HuH-7 (cell line): Measurements from ENCODE around the gene LAMP5.

ENCODE experiments used
- DNase-seq: peaks from one replicate; pipeline ENCODE4 v3.0.0; 2011; ENCODE audit warnings: low spot score

The LAMP5 gene

DNA sequence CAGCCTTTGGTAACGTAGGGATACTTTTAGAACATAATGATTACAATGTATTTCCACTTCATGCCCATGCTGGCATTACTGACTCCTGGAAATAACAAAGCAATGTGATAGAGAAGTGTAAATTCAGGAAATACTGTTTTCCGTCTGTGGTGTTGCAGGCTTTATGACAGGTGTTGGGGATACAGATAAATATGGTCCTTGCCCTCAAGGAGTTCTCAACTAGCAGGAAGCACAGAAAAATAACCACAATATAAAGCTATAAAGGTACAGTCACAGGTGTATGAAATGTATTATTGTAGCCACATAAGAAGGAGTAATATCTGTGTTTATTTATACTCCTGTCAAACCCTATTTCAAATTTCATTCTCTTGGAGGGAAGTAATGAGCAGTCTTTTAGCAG, 12.9 kb upstream of the LAMP5 start:
- DNase-seq = no peak

DNA sequence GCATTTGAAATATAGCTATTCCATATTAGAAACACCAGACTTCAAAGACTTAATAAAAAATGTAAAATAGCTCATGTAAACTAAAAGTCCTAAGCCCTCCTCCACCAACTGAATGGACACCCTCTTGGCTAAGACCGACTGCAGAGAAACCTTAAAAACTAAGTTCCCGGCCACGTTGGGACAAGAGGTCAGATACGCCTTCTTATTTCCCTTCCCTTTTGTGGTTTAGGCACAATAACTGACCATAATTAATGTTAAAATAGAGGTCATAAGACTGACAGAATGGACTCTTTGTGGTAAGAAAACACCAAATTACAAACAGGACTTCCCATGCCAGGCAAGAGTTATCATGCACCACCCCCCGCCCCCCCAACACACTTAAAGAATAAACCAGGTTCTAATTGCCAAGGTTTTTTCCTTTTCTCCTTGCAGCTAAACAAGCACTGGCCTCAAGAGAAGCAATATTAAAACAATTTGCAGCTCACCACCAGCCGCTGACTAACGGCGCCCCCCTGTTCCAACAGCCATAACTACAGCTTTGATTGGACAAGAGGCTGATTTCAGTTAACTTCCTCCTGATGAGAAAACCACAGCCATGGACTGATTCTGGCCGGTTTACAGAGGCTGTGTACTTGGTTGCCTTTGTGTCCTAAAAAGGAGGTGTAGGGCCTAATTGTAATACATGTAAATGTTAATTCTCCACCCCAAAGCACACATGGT, 10.7 kb upstream of the LAMP5 start:
- peak; percentile 65 for DNase-seq

DNA sequence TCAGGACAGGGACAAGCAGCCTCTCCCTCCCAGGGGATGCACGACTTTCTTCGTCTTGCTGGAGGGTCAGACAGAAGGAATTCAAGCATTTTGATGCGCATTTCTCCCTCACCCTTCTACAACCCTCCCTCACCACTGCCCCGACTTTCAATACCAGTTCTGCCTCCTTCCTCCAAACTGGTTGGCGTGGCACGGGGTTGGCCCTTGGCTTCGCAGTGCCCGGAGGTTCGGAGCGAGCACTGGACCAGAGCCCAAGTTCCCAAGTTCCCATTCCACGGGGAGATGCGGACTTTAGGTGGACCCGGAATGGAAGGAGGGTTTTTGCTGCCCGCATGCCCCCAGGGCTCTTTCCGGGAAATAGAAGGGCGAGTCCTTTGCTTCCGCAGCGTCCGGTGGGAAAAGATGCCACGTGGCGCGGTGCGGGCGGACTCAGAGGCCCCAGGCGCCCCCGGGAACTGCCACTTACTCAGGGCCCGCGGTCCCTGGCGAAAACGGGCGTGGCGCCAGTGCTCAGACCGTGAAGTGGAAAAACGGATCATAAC, 8.0 kb upstream of the LAMP5 start:
- DNase-seq = no peak

DNA sequence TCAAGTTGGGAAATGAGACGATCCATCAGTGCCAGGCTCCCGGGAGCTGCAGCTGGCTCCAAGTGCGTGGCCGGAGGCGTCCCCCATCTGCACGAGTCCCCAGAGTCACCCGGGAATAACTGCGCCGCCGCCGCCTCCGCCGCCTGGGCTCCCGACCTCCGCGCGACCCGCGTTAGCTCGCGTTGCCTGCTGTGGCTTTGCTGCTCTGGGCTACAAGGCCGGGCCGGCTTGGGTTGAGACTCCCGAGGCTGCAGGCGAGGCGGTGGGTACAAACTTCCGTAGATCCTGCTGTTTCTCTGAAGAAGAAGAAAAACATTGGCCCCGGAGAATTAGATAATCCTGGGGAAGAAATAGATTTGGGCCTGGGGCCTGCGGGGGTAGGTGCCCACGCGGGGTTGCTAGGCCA, 7.4 kb upstream of the LAMP5 start:
- no peak for DNase-seq

DNA sequence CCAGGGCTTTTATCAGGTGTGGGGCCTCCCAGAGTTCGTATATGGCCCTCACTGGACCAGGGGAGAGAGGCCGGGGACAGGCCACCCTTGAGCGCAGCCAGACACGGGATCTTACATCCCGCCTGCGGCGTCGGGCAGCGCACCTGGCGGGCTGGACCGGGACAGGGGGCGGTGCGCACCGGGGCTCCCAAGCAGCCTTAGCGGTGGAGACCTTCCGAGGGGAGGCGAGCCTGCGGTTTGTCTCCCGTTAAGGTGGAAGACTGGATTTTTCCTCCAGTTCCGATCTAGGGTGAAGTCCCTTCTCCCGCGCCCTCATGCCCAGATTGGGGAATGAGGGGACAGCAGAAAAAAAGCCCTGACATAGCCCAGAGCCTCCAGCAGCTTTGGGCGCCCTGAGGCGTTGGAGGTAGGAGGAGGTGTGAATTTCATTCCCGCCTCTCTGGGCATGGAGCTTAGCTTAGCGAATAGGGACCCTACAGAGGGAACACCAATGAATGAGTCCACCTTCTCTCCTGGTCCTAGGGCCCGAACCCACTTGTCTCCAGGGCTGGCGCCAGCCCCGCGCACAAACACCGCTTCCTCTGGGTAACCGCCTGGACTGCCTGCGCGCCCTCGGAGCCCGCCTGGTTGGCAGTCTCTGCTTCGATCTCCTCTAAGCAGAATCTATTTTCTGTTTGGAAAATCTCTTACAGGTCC, 6.7 kb upstream of the LAMP5 start:
- no peak for DNase-seq

DNA sequence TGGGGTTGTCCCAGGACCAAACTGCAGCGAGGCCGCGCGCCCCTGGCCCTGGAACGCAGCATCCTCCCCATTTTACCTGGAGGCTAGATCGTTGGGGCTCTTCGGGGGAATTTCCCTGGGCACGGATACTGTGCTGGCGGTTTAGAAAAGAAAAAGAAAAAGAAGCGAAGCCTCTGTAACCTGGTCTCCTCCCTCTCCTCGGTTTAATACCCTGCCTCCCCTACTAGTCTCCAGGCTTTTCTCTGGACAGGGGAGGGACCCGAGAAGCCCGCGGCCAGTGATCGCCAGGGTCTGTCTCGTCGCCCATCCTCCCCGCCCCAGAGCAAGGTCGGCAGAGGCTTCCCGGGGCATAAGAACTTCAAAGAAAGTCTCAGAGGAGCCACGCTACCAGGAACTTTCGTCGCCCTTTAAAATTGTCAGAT, 6.1 kb upstream of the LAMP5 start:
- no peak for DNase-seq

DNA sequence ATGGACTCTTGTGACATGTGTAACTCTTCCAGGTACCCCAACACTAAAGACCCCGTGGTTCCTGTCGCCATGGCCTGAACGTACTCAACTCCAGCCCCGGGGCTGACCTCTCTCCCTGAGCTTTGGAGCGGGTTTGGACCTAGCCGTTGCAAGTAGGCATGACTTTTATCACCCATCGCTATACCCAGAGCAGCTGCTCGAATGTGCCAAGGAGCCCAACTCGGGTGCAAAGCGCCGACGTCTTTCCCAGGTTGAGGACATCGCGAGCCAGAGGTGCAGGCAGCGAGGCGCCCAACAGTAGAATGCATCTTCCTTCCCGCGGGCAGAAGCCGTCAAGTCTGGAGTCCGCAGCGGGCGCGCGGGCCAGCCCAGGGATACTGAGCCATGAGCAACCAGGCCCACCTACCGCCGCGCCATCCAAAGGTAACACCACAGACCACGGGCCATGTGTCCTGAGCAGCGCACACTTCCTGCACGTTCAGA, 5.7 kb upstream of the LAMP5 start:
- DNase-seq = no peak

DNA sequence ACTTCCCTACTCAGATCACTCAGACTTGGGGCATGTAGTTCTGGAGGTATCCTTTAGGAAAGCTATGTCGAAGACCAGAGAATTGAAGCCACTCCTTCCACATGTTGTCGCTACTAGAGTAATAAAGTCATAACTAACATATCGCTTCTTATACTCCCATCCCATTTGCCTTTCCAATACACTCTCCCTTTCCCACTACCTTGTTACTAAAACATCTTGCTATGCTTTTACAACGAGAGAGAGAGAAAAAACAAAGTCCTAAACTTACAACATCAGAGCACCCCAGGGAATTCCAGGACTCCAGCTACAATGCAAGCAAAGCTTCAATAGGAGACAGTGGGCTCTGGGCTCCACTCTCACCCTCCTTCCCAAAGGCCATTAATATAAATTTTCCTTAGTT, 5.1 kb upstream of the LAMP5 start:
- no peak for DNase-seq

DNA sequence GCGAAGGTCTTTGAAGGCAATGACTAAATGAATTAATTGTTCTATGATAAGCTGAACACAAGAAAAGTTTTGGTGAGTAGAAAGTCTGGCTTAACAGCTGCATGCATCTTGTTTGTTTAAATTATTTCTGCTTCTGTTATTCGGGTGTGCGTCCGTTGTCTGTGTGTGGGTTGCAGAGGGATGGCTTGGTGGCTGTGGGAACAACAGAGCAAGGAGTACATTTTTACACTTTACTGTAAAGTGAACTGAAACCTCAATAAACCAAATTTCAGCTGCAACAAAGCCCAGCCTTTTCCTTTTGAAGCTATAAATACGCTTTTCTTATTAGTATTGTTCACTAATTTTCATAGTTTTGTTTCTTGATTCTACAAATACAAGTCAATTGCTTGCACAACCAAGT, 3.5 kb upstream of the LAMP5 start:
- no peak for DNase-seq

DNA sequence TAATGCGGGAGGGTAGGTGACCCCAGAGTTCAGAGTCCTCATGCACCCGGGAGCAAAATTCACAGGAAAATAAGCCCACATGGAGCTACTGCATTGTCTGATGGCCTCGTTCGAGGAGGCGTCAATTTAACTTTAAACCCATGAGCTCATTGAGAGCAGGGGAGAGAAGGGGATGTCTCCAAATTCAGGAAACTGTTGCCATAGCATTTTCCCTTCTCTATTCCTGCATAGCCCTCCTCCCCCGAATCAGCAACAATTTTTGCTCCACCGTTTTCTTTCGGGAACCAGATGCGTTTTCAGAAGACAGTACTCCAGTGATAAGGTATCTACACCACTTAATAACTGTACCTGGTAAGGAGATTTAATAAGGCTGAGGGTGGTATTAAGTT, 324 bp upstream of the LAMP5 start:
- DNase-seq = no peak

DNA sequence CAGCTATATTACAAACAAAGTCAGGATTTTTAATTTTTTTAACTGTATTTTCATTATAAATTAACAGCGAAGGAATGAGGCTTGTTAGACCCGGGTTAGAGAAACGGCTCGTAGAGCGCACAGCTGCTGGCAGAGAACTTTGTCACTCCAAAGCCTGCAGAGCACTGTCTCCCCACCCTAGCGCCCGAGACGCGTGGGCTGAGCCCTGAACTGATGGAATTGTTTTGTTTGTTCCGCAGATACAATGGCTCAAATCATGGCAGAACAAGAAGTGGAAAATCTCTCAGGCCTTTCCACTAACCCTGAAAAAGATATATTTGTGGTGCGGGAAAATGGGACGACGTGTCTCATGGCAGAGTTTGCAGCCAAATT, 810 bp downstream of the LAMP5 start:
- DNase-seq = no peak

DNA sequence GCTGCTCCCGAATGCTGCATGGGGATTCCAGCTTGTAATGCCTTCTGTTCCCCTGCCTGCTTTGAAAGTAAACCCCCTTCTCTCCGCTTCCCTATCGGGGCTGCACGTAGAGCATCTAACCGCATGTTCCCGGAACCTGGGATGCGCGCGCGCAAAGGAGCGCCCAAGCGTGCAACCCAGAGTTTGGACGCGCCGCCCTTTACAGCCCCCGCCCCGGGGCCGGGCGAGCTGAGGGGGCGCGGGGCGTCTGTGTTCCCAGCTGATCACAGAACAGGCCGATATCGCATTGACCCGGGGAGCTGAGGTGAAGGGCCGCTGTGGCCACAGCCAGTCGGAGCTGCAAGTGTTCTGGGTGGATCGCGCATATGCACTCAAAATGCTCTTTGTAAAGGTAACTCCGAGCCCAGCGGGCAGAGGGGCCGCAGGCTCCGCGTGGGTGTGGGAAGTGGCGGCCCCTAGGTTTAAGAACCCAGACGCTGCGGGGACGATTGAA, 1.4 kb downstream of the LAMP5 start:
- no peak for DNase-seq

DNA sequence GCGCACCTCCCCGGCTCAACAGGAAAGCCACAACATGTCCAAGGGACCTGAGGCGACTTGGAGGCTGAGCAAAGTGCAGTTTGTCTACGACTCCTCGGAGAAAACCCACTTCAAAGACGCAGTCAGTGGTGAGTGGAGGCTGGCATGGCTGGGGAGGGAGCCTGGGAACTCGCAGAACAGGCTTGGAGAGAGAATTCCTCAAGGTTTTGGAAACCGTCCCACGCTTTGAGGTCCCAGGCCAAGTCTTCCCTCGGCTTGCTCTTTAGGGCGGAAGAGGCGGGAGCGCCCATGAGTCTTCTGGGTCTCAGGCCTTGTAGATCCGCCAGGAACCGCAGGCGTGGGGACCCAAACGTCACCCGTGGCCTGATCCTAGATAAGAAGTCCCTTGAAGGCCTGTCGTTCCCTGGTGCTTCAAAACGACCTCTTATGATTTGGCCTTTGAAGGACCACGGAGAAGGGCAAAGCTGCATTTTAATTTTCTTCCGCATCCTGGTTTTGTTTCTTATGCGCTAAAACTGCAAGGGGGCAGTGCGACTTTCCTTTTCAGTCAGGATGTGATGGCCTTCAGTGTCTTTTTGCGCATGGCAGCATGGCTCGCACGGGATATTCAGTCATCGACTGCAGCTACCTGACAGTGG, 2.0 kb downstream of the LAMP5 start:
- DNase-seq = no peak

DNA sequence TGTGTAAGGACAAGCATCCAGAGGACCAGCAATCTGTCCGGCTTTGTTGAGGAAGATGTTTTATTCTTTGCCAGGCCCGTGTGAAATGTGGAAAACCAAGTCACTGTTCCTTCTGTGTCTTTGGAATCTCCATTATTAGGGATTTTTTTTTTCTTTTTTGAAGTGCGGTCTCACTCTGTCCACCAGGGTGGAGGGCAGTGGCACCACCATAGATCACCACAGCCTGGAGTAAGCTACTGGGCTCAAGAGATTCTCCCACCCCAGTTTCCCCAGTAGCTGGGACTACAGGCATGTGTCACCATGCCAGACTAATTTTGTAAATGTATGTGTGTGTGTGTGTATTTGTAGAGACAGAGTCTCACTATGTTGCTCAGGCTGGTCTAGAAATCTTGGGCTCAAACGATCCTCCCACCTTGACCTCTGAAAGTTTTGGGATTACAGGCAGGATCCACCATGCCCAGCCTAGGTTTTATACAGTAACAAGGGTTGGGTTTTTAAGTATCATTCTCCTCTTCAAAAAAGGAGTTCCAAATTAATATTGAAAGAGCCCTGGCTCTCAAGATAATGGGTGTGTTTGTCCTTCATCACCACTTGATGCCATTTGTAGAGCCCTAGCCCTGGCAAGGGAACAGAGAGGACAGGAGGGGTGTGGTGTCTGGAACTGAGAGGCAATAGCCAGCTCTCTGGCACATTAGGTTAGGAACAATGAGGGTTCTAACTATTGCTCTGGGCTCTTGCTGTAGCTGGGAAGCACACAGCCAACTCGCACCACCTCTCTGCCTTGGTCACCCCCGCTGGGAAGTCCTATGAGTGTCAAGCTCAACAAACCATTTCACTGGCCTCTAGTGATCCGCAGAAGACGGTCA, 3.1 kb downstream of the LAMP5 start:
- no peak for DNase-seq

DNA sequence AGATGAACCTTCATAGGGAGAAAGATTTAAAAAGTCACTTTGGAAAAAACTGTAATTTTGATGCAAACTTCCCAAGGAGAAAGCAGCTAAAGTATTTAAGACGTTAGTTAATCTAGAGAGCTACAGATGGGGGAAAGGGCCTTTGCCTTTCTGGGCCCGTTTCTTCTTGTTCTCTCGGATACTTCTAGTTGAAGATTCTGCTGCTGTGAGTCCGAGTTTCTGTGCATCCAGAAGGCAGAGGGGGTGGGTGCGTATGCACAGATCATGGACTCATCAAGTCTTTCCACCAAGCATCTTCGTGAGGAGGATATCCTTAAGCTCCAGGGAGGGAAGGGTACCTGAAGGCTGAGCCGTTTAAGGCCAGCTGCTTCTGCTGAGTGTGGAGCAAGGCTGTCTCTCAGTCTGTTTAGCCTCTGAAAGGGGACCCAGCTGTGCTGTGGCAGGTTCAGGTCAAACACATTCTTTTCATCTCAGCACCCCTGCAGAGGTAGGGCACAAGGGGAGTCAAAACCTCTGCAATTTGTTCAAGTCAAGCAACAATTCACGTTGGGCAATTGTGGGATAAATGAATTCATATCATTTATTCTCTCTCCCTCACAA, 4.3 kb downstream of the LAMP5 start:
- DNase-seq = no peak

DNA sequence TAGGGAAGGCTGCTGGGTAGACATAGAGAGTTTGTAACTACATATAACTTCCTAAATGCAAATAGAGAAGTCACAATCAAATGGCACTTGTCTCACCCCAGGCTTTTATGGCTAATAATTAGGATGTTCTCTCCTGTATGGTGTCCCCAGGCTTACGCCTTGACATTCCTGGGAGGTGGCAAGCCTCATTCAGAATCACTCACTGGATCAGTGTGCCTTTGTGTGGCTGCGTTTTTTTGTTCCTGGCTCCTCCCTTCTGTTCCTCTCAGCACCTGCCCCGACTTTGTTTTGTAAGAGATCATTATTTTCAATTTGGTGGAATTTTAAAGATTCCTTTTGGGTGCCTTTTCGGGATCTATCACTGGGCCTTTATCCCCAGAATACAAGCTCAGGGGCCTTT, 5.7 kb downstream of the LAMP5 start:
- no peak for DNase-seq

DNA sequence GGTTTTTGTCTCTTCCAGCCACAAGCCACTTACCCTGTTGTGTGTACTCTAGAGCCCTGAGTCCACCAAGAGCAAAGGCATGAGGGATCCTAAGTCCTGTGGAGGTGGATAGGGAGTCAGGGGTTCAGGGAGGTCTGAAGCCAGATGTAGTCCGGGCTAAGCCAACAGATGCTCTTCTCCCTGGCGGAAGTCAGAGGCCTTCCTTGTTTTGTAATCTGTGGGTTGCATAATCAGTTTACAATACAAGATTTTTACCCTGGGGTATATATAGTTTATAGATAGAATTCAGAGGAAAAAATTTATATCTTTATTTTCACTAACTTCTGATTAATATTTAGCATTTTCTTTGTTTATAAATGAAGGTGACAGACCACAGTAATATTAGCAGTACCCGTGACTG, 9.2 kb downstream of the LAMP5 start:
- DNase-seq = no peak

DNA sequence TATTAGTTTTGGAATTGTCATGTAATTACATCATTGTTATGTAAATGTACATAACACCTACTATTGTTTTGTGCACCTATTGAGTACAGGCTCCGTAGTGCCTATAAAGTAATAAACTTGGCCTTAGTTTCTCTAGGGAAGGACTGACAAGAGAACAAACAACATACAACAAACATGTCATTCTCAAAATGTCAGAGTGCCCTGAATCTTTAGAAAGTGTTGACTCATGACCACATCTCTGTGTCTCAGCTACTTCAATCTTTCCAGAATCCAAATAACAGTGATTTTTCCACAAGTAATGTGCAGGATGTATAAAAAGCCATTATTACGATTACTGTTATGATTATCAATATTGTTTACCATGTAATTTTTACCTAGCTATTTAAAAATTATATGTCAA, 17.2 kb downstream of the LAMP5 start:
- no peak for DNase-seq

DNA sequence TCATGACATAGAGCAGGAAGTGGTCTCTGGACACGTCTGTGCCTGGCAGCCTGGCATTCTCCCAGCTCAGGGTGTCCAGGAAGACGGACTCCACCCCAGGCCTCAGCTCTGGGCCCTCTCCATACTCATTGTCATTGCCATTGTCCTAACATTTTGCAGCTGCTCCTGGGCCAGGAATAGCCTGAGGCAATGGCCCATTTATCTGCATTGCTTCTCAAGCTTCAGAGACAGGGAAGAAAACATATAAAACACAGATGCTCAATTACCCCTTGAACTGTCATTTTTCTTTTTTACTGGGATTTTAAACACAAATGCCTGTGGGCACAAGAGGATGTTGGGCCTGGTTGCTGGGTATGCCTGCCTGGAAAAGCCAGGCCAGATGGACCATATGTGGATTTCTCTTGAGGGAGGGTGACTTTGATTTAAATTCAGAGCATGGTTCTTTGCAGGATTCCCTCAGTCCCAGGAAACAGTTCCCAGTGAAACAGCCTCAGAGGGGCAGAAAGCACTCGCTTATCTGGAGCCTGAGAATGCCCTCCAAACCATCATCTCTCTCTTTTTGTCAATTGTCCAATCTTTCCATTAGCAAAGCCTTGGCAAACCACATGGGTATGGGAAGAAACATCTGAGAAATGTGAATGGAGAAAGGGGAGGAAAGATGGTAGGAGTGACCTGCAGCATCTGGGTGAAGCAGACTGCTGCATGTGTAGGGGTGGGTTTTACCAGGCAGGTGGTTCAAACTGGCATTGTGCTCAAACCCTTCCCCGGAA, 17.9 kb downstream of the LAMP5 start:
- no peak for DNase-seq

DNA sequence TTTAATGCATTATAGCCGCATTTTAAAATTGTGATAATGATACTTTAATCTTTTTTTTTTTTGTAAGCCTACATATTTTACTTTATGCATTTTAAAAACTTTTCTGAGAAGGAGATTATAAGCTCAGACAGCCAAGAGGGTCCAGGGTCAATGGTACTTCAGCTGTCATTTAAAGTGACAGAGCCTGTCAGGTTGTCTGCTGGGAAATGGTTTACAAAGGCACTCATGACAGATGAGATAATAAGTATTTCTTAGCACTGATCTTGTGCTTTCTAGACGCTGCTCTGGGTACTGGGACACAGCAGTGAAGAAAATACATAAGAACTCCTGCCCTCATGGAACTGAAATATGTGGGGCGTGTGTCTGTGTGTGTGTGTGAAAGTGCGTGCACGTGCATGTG, 19.6 kb downstream of the LAMP5 start:
- DNase-seq = no peak

DNA sequence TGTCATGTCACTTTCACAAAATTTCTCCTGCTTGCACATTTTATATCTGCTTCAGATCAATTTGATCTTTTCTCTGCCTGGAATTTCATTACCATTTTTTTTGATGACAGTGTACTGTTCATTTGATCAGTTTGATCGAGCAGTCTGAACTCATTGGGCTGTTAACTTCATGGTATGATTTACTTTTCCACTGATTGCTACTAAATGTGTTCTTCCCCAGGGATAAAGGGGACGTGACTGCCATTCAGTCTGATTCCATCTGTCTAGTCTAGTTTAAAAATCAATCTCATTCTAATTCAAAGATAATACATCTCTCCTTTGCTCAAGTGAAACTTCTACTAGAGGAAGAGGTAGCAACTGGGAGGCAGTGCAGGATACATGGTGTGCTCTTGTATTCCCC, 21.1 kb downstream of the LAMP5 start:
- no peak for DNase-seq
